Testis (tissue), 2 donors: ENCODE results near the gene PARPBP.

Experiments
- POLR2A ChIP-seq: fragments of 450-650 bp; IDR thresholded peaks from one replicate; pipeline ENCODE4 v1.6.1; 2017; ENCODE audit warnings: antibody characterized with exemption, mild to moderate bottlenecking, moderate library complexity
- TF ChIP-seq, protein P1 (sequence below), 3 experiments: fragments of 450-650 bp in 2 of 3; fragments of 200-600 bp in 1 of 3; sonication (generic) in 1 of 3; IDR thresholded peaks; one replicate each; pipeline ENCODE4 v1.5.1; 2016 to 2019; ENCODE audit warnings: antibody characterized with exemption in 3 of 3, mild to moderate bottlenecking in 2 of 3, moderate library complexity in 1 of 3

DNA sequence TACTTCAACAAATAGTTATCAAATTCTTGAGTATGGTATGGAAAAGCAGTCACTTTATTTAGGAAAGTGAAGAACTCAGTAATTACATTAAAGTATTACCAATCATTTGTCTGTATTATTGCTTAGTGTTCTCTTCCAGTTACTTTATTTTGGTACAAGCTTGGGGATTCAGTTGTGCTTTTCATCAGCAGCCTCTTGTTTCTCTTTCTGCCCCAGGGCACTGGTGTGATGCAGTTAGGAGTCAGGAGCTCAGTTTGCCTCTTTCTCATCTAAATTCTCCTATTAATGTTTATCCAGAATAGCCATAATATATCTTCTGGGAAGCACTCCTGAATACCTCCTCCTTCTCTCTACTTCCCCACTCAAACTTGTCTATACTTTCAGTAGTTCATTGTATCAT, 52.0 kb downstream of the PARPBP start:
- TF ChIP-seq, protein P1, sequence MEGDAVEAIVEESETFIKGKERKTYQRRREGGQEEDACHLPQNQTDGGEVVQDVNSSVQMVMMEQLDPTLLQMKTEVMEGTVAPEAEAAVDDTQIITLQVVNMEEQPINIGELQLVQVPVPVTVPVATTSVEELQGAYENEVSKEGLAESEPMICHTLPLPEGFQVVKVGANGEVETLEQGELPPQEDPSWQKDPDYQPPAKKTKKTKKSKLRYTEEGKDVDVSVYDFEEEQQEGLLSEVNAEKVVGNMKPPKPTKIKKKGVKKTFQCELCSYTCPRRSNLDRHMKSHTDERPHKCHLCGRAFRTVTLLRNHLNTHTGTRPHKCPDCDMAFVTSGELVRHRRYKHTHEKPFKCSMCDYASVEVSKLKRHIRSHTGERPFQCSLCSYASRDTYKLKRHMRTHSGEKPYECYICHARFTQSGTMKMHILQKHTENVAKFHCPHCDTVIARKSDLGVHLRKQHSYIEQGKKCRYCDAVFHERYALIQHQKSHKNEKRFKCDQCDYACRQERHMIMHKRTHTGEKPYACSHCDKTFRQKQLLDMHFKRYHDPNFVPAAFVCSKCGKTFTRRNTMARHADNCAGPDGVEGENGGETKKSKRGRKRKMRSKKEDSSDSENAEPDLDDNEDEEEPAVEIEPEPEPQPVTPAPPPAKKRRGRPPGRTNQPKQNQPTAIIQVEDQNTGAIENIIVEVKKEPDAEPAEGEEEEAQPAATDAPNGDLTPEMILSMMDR (IDR thresholded peaks at IDR 0.05) = no peak
- no peak for TF ChIP-seq POLR2A
